ENCODE measurements around the gene LMX1B. TPM values are rescaled to one million over a fixed set of nuclear protein-coding genes. Genes with fewer than 3 reads are reported as not detected.

Gene LMX1B
- total RNA-seq, 2 donors from 2014 or later = 0.74 to 1.3 TPM

GRCh38 chr9:126735482-126735881 is 121.8 kb downstream of the LMX1B start:
- Histone ChIP-seq H3K27me3 (no peaks in the 10 kb centered on the region), H3K9me3 (peaks cover 0 to 28% of the 10 kb centered on the region in 2 donors), H3K4me1 (no peaks in the 10 kb centered on the region), H3K27ac (no peak overlapping the region), H3K36me3 (no peaks in the 10 kb centered on the region), H3K4me3 (no peak overlapping the region)
- DNase-seq (ENCODE audit: low spot score) = no peak
- TF ChIP-seq CTCF (IDR thresholded peaks at IDR 0.05) = no peak

GRCh38 chr9:126738553-126738952 is 124.8 kb downstream of the LMX1B start:
- Histone ChIP-seq H3K4me3 (no peak overlapping the region), H3K36me3 (no peaks in the 10 kb centered on the region), H3K27me3 (no peaks in the 10 kb centered on the region), H3K27ac (no peak overlapping the region), H3K4me1 (no peaks in the 10 kb centered on the region), H3K9me3 (peaks cover 0 to 28% of the 10 kb centered on the region in 2 donors)
- no peak for TF ChIP-seq CTCF (IDR thresholded peaks at IDR 0.05)
- DNase-seq (ENCODE audit: low spot score) = no peak

- Histone ChIP-seq H3K4me3 (no peak overlapping the region), H3K27me3 (no peaks in the 10 kb centered on the region), H3K36me3 (no peaks in the 10 kb centered on the region), H3K27ac (no peak overlapping the region), H3K9me3 (no peaks in the 10 kb centered on the region), H3K4me1 (no peaks in the 10 kb centered on the region)
- no peak for DNase-seq (ENCODE audit: low spot score)
- TF ChIP-seq CTCF (IDR thresholded peaks at IDR 0.05) = no peak
Measured at GRCh38 chr9:126743041-126743440, 129.3 kb downstream of the LMX1B start.

GRCh38 chr9:126745574-126746411 is 132.1 kb downstream of the LMX1B start:
- Histone ChIP-seq H3K4me3 (no peak overlapping the region), H3K9me3 (no peaks in the 10 kb centered on the region), H3K27ac (no peak overlapping the region), H3K4me1 (no peaks in the 10 kb centered on the region), H3K27me3 (no peaks in the 10 kb centered on the region), H3K36me3 (no peaks in the 10 kb centered on the region)
- no peak for TF ChIP-seq CTCF (IDR thresholded peaks at IDR 0.05)
- DNase-seq (ENCODE audit: low spot score) = no peak

Other genes with a start within 250 kb of the LMX1B start
- 10 to 100 TPM; 11.8 to 15.1 TPM for gene ZBTB43, start 191.1 kb downstream of the LMX1B start, total RNA-seq
- 1 to 10 TPM; 3.5 to 6.2 TPM for gene ZBTB34, start 246.7 kb downstream of the LMX1B start, total RNA-seq

Data from right atrium auricular region (tissue), 2 donors.